Stimulated activated CD4-positive, alpha-beta T cell treated with anti-CD3 and anti-CD28 coated beads, TNF-alpha, amount 100 ng/mL, for 24 hours (primary cell): Measurements from ENCODE around the gene HIVEP3.

Source experiments
- DNase-seq, 3 experiments: peaks; one replicate each; pipeline ENCODE4 v3.0.0-alpha.2; 2020; ENCODE audit warnings: low read depth in 3 of 3

HIVEP3 gene

DNA sequence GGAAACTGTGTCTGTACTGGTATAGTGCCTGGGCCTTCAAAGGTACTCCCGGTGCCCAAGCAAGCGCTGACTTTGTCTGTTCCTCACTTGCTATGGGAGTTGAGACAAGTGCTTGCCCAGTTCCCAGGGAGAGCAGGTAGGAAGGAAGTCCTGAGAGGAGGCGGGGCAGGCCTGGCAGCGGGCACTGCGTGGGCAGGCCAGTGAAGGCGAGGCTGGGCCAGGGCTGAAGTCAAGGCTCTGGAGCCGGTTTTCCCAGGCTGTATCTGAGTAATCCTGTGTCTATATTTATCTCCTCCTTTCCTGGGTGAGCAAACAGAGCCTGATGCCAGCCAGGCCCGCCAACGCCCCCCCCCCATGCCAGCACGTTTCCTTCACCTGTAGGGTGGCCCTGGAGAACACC is 418.3 kb downstream of the HIVEP3 start:
- DNase-seq: no peak

DNA sequence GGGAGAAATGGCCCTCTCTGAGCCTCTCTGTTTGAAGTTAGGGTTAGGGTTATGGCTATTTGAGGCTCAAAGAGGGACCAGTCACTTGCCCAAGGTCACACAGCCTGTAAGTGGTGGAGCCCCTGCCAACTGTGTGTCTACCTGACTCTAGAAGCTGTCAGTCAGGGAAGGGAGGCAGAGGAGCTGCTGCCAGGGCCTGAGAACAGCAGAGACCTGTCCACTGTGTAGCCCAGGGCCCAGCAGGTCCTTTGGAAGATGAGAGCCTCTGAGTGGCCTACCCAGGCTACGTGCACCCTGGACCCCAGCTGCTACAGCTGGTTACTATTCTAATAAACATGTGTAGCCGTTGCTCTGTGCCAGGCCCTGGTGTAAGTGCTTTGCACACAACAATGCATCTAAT is 419.1 kb downstream of the HIVEP3 start:
- no peak for DNase-seq

DNA sequence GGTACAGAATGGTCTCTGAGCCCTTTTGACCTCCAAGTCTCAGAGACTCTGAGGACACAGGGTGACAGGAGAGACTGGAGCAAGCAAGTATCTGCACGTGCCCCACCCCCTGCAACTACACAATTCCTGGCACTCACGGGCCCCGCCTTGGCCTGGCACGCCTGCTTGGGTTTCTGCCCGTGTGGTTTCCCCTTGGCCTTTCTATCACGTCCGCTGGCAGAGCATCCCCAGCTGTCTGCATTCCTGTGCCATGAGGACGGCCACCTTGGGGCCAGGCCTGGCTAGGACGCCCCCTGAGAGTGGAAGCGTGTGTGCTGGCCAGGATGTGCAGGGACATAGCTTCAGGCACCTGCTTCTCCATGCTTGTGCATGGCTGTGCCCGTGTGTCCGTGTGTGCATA is 419.9 kb downstream of the HIVEP3 start:
- DNase-seq: no peak

DNA sequence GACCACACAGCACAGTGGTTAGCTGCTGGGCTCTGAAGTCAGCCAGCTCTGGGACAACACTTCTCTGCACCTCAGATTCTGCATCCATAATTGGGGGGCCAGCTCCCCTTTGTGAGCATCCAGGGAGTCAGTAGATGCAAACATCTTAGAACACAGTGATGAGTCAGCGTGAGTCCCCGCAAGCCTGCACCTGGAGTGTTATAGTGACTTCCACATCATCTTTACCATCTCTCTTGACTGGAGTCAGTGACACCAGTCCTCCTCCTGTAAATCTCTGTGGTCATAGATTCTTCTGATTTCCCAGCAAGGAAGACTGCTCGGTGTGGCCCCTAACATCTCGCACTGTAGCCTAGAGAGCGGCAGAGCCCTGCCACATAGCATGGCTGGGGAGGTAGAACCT is 420.3 kb downstream of the HIVEP3 start:
- DNase-seq: no peak

DNA sequence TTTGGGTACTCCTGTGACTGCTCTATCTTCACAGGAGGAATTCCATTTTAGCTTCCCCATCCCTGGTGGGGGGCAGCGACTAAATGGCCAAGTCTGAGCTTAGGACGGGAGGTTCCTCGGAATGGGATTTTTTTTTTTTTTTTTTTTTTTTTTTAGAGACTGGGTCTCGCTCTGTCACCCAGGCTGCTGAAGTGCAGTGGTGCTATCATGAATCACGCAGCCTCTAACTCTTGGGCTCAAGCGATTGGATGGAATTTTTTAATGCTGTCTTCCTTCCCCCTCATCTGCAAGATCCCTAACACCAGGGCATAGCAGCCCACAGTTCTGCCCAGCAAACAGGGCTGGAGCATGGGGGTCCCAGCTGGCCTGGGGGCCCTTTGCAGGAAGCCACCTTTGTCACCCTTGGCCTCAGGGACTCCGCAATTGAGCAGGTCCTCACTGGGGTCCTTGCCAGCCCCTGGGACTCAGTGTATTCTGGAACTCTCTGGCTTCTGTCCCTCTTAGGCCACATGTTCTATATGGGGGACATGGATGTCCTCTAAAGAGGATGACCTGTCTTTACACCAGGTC is 421.2 kb downstream of the HIVEP3 start:
- DNase-seq: no peak

DNA sequence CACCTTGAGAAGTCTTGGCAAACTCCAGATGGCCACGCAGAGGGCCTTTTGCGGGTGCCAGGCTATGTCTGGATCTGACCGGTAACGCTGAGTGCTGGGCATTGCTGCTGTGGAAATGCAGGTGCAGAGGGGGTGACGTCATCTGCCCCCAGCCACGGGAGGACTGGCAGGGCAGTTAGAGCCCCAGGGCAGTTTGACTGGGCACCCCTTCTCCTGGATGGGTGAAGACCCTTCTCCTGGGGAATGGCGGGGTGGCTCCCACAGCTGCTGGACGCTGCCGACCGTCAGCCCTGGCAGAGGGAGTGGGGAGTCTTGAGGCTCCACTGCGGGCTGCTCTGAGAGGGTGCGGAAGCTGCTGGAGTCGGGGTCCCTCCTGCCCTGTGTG is 421.7 kb downstream of the HIVEP3 start:
- DNase-seq: no peak

DNA sequence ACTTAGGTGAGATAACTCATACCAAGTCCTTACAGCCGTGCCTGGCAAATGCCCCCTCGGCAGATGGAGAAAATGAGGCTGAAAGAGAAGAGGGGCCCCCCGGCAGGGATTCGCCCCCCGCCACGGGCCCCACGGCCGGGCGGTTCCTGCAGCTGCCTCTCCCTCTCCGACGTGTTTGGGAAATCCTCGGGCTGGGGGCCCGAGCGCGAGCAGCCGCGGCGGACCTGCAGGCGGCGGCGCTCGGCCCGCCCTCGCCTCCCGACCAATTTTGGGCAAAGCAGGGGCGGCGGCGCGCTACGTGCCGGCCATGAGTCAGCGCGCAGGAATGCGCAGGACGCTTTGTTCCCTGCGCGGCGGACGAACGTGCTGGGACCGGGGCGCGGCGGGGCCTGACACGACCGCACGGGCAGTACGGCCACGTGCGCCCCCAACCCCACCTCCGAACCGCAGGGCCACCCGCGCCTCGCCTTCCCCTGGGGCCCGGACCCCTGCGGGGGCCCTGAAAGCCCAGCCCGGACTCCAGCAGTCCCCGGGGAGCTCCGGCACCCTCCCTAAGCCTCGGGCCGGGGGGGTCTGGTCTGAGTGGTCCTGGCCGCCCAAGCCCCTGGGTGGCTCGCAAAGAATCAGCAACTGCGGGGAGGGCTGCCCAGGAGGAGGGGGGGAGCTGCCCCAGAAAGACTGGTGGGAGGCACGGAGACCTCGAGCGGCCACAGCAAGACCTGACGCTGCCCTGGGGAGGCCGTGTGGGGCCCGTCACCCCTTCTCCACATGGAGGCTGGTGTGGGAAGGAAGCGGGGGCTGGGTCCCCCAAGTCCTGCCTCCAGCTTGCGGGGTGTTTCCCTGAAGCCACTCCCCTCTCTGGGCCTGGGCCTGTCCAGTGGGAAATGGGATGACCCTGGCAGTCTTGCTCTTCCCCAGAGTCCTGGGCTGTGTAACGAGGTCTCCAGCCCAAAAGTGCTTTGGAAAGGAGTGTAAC is 422.4 kb downstream of the HIVEP3 start:
- peak in 1 of 3 experiments; percentile 69 for DNase-seq

DNA sequence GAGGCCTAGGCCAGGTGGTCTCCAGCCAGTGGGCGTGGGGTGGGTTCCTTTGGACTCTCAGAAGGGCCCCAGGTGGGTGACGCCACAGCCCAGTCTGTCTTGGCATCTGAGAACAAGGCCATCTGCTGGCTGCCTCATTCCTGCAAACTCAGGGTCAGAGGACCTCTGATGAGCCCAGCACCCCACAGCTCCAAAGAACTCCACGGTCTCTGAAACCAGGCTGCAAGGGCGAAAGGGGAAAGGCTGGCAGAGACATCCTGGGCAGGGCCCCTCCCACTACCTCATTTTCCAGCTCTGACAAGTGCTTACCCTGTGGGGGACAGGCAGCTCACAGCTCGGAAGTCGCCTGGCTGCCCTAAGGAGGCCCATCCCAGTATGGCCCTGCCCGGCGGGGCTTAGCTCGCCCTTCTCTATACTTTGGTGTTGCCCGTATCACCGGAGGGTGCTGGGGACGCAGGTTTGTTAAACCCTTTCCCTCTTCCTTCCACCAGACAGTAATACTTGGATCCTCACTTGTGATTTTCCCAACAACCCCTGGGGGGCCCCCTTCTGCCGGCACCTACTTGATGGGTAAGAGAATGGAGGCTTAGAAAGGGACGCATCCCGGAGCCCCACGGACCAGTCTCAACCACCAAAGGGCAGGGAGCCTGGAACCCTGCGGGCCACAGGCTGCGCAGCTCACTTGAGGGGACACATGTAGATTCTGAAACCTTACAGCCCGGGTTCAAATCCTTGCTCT is 423.3 kb downstream of the HIVEP3 start:
- DNase-seq: no peak

DNA sequence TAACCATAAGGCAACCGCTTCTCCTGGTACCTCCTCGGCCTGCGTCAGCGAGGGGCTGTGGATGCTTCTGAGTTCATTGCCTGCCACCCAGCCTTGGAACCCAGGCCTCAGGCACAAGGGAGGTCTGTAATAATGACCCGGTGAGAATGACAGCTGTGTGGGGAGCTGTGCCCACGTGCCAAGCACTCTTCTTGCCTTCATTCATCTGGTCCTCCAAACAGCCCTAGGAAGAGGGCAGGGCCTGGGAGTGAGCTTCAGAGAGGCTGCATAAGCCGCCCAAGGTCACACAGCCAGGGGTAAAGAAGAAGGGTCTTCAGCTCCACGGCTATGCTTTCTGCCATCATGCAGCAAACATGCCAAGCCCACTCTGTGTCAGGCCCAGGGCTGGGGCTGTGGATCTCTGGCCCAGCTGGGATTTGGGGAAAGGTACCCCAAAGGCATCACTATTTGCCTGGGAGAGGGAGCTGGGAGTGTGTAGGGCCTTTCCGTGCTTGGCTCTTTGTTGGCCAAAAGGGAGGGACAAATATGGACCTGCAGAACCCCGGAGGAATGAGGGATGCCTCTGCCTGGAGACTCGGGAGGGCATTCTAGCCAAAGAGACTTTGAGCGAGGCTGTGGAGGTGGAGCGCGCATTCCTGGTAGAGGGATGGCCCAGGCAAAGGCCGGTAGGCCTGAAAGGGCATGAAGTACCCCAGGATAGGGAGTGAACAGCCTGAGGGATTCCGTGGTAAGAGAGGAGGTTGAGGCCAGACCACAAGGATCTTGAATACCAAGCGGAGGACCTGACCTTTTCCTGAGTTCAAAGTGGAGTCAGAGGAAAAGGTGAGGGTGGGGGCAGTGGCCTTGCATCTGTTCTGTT is 424.1 kb downstream of the HIVEP3 start:
- no peak for DNase-seq

DNA sequence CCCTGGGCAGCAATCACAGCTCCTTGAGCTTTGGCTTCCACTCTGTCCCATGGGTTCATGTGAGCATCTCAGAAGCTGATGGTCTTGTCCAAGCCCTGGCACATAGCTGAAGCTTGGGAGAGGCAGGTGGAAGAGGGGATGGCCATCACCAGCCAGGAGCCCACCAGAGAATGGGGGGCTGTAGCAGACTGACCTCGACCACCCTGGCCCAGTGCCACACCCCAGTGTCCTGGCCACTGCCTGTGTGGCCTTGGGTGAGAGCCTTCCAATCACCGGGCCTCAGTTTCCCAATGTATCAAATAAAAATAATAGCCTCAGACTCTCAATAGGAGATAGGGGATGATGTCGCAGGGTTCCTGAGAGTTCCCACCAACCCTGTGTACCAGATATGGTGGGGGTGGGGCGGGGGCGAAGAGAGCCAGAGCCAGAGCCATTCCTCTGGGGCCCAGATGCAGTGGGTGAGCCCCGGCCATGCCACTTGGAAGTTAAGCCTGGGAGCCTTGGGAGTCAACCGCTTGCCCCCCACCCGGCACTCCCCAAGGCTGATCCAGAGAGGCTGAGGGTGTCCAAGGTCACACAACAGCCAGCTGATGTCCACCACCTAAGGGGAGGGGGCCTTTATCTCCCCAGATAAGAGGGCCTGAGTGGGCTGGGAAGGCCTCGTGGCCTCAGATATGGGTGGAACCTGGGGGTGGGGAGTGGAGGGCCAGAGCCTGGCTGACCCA is 424.9 kb downstream of the HIVEP3 start:
- DNase-seq: no peak

DNA sequence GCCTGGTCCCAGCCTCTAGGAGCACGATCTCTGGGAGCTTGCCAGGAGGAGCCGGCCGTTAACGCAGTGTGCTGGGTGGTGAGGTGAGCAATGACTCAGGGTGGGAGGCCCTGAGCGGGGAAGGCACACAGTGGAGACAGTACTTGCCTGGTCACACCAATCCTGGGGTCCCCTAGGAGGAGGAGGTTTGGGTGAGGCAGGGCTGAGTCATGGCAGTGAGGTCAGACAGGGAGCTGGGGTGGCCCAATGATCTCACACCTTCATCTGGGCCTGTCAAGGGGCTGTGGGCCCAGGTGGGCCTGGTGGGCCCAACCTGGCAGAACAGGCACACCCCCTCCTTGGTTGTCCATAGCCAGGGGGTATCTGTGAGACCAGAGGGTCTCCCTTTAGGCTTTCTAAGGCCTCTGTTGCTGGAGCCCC is 425.6 kb downstream of the HIVEP3 start:
- DNase-seq: no peak

DNA sequence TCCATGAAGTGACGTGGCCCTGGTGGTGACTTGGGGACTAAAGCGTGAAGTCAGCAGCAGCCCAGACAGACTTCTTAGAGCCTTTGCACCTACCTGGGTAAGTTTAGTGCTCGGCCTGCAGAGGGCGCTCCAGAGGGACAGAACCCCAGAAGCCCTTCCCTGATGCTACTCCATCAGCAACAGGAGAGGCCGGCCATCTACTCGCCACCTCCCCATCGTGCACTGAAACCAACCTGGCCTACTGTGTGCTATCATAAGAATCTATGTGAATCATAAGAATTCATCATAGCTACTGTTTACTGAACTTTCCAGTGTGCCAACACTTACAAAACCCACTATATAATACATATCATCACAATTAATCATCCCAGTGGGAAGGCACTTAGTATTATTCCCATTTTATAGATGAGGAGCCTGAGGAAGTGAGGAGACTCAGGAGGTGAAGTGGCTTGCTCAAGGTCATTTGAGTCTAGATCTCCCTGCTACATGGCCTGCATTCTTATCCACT is 426.3 kb downstream of the HIVEP3 start:
- DNase-seq: peak in 2 of 3 experiments; percentile 21 to 47

DNA sequence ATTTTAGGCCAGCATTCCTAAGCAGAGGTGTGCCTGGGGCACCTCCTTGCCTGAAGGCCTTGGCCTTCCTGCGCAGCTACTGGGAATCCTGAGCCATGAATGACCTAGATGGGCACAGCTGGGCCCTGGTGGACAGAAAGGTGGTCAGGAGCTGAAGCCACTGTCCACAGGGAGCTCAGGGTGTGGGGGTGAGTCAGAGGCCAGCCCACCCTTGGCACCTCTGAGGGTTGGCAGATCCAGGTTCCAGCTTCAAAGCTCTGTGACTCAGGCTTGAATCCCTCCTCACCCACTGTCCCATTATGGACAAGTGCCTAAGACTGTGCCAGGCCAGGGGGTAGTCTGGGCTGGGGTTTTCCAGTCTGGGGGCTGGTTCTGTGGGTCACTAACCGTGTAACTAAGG is 427.8 kb downstream of the HIVEP3 start:
- DNase-seq: no peak

DNA sequence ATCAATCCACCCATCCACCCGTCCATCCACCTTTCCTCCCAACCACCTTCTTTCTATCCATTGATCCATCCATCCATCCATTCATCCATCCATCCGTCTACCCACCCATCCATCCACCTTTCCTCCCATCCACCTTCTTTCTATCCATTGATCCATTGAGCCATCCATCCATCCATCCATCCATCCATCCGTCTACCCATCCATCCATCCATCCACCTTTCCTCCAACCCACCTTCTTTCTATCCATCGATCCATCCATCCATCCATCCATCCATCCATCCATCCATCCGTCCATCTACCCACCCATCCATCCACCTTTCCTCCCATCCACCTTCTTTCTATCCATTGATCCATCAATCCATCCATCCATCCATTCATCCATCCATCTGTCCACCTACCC is 429.2 kb downstream of the HIVEP3 start:
- DNase-seq: no peak

DNA sequence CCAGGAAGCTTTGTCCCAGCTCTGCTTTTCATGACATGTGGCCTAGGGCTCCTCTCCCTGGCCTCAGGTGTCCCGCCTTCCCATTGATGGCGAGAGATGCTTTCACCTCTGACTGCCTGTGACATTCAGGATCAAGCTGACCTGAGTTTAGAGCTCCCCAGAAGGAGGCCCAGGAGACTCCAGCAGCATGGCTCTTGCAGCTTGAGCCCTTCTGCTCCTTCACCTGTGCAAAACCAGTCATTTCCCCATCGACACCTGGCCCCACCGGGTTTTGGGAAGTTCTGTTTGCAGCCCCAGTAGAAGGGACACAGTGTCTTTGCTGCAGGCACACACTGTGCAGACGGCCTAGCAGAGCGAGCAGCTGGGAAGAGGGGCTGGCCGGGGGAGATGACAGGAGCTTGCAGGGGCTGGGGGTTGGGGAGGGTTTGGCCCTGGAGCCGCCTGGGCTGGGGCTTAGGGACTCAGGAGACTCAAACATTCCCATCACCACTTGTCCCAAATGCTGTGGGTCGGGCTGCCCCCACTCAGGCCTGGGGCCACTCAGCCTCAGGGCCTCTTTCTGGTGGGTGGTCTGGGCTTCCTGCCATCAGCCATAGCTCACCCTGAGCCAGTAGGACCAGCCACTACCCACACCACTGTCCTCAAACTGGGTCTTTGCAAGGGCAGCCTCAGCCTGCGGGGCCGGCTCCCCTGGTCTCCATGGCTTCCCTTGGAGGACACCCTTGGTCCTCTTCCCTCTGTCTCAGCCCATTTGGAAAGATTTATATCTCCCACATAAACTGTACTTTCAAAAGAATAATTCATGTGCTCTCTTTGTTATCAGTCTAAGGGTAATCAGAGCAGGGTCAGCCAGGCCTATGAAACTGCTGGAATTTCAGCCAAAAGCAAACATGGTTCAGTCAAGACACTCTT is 430.4 kb downstream of the HIVEP3 start:
- DNase-seq: no peak

DNA sequence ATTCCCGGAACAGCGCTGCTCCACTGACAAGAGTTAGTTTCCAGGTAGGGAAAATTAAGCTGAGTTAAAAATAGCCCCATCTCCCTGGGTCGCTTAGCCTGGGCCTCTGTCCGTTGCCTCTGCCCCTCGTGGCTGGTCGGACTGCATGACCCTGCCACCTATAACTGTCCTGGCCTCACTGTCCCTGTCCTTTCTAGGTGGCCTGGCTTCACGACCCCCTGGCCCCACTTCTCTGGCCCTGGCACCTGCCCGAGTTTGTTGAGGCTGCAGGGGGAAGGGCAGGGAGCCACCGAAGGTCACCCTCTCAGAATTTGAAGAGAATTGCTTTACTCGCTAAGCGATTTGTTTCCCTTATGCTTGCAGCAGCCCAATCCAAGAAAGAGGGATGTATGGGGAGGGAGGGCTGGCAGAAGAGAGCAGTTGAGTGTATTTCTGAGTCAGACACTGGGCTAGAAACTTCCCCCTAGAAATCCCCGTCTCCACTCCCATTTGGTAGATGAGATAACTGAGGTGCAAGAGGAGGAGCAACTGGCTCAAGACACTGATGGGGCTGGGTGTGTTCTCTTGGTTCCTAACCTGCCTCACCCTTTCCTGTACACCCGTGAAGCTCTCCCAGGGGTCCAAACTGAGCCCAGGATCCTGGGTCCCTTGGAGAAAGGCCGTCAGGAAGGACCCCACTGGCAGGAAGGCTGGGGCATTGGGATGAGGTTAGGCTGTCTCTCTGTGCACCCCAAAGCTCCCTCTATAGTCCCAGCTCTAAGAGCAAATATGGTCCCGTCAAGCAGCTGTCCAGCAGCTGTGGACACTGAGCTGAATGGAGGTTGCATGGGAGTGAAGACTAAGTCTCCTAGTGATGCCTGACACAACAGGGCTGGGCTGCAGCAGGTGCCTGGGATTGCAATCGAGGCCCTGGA is 431.3 kb downstream of the HIVEP3 start:
- DNase-seq: no peak

DNA sequence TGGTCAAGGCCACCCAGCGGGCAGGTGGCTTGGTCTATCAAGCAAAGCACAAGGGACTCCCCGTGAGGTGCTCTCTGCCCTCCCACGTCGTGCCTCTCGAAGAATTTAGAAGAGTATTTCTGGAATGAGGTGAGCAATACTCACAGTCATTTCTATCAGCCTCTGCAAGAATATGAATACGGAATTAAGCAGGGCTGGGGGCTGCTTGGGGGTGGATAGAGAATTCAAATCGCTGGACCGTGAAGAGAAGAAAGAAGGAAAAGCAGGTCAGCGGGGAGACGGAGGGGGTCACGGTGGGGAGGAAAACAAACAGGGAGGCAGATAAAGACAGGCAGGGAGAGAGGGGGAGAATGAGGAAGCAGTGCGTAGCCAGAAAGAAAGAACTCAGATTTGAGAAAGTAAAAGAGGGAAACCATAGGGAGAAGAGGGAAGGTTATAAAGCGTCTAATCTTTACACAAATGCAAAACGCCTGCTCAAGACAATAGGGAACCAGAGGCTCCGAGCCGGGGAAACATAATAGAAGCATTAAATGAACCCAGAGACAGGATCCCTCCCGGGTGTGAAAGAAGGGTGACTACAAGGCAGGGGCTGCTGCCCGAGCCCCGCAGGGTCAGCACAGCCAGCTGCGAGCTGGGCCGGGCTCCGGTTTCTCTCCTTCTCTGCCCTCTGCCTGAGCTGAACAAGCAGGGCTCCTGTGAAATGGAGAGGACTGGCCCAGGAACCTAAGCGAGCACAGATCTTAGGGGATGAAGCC is 432.2 kb downstream of the HIVEP3 start:
- DNase-seq: no peak

DNA sequence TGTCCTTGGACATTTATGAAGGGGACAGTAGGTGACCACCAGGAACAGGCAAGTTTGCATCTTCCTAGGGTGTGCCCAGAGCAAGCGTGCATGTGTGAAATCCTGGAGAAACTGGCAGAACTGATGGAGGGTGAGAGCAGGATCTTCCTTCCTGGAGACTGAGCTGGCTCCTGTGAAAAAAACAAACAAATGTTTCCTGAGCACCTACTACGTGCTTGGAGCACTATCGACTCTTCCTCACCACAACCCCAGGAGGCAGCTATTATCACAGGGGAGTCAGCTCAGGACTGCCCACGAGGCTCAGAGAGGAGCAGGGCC is 432.7 kb downstream of the HIVEP3 start:
- no peak for DNase-seq
